Activated naive CD4-positive, alpha-beta T cell (primary cell): ENCODE measurements around the gene AUTS2.

ENCODE experiments used
- DNase-seq, 4 experiments: peaks; one replicate each; lab custom pipeline; 2025; lab: John Stamatoyannopoulos, UW

The AUTS2 gene

DNA sequence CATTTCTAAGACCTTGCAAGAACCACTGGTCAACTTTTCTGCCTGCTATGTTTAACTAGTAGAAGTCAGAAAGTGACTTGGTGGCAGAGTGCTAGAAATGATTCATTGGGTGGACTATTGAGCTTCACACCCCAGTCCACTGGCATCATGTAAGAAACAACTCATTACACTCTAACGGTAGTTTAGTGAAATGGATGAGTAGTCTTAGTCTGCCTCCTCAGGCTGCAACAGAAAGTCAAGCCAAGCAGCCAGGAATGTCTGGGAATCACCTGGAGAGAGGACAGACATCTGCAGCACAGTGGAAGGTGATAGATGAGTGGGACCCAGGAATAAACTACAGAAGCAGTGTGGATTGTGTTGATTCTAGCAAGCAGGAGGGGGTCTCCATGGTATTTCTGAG is 125.4 kb downstream of the AUTS2 start:
- no peak for DNase-seq

DNA sequence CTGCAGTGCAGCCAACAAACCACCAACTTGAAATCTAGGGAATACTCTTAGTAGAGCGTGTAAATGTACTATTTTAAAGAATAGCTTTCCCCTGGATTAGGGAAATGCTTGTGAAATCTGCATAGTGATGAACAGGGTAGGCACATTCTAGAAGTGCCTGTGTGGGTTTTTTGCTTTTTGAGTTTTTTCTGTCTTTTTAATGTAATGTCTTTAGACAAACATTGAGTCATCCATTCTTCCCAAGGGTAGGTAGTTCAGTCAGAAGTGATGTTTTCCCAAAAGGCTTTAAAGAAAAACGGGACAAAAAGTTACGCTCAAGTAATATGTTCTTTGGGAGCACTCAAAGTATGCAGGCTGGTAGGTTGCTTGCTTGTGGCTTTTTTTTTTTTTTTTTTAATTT is 130.0 kb downstream of the AUTS2 start:
- no peak for DNase-seq

DNA sequence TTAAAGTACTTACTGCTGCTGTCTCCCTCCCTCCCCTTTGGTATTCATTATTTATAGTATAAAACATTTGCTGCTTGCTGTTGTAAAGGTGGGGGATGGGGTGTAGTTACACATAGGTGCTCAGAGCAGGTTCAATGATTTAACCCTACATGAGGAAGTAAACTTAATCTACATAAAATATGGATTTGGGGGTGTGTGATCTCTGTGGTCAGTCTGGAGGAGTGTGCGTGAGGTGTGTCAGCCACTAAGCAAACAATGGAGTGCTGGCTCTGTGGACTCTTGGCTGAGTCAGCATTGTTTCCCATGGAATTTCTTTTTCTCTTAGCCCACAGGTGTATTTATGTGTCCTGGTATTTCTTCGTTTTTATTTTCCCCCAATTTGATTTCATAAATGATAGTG is 133.9 kb downstream of the AUTS2 start:
- DNase-seq: no peak

DNA sequence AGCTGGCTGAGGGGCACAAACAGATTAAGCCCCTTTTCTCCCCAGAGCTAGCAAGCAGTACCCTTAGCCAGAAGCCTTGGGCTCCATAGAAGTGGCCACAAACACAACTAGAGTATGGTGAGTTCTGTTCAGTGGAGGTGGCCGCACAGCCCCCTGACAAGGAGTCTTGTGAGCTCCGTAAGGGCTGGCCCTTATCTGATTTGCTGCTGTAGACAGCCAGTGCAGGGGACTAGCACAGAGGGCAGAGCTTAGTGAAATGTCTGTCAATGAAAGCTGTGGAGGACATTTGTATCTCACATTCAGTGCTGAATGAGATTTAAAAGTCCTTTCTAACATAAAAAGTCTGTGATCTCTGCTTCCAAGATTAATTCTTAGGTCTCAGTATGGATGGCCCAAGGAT is 137.3 kb downstream of the AUTS2 start:
- no peak for DNase-seq

DNA sequence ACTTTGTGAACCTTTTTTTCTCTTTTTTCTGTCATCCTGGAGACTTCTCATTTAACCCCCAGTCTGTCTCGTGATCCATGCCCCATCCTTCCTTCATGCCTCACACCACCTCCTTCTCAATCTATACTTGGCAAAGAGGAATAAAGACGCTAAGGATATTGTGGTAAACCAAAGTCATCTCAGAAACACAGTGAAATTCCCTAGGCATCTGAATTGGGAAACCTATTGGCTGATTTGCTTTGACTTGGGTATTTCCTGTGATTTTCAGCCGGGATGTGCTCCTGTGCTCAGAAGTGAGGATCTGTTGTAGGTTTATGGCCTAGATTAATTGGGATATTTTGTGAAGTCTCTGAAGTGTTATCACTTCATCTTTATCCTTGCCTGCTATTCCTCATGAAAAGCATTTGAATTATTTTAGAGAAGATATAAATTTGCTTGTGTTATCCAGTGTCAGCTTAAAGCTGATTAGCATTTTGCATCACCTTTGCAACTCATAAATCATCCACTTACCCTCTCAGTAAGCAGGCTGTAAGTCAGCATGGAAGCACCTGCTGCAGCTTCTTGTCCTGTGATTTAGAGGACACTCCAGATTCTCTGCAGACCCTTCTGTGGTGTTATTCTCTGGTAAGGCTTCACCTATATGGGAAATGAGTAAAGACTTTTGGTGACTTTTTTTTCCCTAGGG is 138.0 kb downstream of the AUTS2 start:
- no peak for DNase-seq

DNA sequence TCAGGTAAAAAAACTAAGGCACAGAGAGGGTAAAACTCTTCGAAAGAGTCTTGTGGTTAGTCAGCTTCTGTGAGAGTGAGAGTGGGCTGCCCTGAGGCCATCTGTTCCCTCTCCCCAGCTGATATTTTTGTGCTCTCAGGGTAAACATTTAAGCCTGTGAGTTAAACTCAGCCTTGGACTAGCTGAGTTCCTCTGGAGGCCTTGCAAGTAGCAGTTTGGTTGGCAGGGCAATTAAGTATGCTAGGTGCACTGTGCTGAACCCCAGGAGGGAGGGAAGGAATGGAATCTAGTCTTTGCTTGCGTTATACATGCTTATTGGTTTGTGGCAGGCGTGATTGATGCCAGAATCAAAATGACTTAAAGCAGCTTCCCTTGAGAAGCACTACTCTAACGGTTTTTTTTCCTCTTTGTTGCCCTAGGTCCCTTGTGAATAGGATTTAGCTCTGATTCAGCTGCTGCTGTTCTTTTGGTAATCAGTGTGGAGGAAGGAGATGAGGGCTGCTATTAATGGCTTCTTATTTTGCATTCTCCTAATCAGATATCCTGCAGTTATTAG is 140.2 kb downstream of the AUTS2 start:
- no peak for DNase-seq

DNA sequence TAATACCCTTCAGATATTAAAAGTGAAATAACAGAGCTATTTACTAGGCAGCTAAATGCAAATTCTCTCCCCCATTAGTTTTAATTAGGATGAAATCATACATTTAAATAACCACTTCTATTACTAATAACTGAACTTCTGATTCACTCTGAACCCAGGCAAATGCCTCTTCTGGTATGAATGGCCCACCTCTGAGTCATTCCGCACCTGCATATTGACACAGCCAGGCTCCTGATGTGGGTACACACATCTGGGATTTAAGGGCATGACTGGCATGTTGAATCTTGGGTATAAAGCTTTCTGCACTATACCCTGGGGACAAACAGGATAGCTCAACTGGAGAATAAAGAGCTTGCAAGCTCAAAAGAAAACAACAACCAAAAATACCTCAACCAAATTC is 140.9 kb downstream of the AUTS2 start:
- DNase-seq: no peak

DNA sequence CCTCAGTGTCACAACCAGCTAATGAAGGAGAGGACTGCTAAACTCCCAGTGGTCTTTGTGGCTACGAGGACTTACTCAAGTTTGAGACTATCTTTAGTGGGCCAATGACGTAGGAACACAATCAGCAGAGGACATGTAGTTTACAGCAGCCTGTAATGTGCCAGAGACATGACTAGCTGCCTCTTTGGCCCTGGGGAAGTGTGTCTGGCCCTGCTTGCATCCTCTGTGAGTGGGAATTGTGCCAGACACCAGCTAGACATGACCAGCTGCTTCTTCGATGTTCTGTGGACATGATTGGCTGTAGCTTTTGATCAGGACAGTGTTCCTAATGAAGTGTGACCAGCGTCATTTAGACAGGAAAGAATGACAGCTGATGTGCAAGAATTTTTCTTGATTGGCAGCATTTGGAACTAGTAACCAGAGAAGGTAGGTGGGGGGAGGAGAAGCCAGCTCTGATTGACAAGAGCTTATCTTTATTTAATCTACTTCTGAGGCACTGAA is 141.7 kb downstream of the AUTS2 start:
- no peak for DNase-seq

DNA sequence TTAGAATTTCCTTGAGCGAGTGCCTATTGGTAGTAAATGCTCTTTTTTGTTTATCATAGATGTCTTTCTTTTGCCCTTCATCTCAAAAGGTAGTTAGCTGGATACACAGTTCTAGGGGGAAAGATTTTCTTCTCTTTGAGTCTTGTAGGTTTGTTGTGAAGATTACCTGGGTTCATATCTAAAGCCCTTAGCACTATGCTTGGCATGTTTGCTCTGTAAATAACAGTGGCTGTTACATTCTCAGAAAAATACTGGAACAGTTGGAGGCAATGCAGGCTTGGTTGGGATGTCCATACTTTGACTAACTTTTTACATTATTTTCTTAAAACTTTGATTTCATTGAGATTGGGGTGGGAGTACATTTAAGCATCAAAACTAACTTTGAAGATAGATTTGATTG is 144.0 kb downstream of the AUTS2 start:
- no peak for DNase-seq

DNA sequence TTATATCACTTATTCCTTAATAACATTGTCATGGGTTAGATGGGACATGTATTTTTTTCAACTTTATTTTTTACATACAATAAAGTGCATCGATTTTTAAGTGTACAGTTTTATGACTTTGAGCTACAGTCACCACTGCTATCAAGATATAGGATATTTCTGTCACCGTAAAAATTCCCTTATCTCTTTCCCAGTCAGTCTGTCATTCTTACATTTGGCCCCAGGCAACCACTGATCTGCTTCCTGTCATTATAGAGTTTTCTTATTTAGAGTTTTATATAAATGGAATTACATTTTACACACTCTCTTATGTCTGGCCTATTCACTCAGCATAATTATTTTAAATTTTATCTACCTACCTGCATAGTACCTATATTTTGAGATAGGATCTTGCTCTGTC is 145.2 kb downstream of the AUTS2 start:
- no peak for DNase-seq

DNA sequence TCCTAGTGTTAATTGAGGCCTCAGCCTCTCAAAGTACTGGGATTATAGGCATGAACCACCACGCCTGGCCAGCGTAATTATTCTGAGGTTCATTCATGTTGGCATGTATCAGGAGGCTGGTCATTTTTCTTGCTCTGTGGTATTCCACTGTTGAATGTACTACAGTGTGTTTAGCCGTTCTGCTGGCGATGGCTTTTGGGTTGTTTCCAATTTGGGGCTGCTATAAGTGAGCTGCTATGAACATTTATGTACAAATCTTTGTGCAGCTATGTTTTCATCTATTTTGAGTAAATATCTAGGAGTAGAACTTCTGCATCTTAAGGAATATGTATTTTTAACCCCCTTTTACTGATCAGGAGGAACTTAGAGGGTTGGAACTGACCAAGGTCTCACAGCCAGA is 145.8 kb downstream of the AUTS2 start:
- DNase-seq: no peak

DNA sequence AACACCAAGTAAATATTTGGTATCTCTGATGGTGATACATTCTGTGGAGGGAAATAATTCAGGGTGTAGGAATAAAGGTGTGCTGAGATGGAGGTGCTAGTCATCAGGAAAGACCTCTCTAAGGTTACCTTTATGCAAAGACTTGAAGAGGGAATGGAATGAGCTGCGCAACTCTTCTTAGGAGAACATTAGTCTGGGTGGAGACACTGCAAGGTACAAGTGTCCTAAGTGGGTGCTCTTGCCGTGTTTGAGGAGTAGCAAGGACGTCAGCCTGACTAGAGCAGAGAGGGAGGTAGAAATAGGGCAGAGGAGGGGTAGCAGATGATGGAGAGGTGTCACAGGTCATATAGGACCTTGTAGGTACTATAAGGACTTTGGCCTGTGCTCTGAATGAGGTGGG is 148.1 kb downstream of the AUTS2 start:
- DNase-seq: no peak

DNA sequence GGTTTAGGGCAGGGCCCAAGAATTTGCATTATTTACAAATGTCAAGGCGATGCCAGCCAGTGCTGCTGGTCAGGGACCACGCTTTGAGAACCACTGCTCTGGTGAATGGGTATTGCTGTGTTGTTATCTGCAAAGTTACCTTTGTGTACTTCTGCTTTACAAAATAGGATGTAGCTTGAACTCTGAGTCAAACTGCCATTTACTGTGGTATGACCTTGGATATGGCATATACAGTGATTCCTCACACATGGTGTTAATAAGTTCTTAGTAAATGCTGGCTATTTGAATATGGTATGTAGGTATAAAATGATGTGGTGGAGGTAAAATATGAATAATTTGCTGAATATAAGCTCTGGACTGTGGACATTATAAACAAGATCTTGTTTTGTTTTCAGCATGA is 148.9 kb downstream of the AUTS2 start:
- DNase-seq: no peak

DNA sequence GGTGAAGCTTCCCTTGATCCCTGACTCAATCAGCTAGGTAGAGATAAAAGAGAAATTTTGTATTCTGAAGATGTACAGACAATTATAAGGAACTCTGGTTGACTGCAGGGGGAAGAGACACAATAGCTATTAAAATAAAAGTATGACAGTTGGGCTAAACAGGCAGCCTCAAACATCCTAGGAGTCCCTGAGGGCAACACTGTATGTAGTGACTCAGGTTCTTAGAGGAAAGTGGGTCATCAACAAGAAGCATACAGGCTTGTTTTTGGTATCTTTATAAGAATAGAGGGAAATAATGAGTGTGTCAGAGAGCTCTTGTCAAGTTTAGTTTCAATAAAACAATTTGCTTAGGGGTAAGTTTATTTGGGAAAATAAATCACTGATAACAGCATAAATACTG is 150.3 kb downstream of the AUTS2 start:
- no peak for DNase-seq

DNA sequence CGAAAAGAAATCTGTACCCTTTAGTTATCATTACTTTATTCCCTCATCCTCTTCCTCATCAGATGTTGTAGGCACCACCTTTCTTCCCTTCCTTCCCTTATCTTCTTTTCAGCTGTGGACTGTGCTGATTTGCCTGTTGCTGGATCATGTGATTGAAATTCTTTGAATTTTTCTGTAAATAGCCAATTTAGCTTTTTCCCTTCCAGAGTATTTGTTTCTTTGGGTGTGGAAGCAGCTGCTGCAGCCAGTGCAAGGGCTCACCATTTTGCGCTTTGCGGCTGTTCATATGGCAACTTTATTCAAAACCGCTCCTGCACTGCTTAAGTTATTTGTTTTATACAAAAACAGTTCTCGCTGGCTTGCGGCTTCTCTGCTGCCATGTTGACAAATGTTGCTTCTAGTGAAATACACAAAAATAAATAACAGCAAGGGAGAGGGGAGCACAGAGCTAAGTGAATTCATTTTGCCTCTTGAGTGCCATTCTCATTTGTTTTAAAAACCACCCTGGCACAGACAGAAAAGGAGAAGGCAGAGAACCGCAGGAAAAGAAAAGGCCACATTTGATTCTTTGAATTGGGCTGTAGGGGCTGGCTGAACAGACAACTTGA is 151.2 kb downstream of the AUTS2 start:
- DNase-seq: no peak

DNA sequence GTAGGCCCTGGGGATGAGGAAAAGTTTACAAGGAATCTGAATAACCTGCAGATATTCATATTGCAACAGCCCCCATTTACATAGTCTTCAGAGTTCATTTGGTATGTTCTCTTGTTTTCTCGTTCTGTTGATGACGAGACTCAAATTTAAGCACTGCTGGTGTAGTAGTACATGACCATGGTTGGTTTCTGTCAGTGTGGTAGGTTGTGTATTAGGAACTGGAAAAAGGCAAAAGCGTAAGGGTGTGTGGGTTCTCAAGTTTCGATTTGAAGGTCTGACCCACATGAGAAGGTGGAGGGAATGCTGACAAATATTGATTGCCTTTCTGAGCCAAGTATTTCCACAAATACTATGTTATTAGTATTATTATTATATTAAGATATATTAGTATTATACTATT is 151.7 kb downstream of the AUTS2 start:
- no peak for DNase-seq

DNA sequence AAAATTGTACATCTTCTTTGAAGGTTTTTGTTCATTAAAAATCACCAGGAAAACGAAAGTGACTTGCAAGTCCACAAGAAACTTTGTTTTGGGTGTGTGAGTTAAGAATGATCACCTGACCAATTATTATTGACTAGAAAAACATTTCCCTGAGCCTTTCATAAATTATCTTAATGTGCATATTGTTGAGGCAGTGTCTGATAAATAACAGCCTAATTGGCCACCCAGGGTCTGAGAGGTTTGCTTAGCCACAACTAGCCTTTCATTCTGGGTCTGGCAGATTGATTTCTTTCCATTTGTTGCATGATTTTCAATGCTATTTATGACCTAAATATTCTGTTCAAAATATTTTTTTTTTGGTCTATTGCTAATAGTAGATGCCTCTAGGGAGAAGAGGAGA is 152.8 kb downstream of the AUTS2 start:
- no peak for DNase-seq

DNA sequence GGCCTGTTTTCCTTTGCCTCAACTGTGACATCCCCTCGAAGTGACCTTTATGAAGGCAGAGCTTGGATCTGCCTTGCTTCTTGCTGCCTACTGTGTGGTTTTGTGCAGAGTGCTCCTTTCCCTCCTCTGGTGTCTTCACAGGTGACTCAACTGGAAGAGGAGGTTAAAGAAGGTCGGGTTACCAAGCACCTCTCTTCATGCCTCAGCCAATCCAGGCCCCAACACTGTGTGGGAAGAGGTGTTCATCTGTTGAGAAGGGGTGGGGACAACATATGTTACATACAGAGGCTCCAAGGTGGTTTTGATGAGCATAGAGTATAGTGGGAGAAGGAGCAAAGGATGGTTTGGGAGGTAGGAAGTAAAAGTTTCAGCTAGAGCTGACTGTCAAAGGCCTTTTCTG is 155.7 kb downstream of the AUTS2 start:
- DNase-seq: no peak

DNA sequence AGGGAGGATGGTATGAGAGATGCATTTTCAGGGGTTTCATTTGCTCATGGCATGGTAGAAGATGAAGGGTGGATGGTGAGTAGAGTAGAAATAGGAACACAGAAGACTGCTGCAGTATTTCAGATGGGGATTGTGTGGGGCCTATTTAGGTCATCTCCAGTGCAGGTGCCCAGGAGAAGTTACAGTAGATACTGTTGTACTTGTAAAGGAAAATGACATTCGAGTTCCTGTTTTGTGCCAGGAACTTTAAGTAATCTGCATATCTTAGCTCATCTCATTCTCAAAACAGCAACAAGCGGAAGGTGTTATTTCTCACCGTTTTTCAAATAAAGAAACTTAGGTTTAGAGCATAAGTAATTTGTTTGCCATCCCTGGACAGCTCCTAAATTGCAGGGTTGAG is 156.2 kb downstream of the AUTS2 start:
- no peak for DNase-seq

DNA sequence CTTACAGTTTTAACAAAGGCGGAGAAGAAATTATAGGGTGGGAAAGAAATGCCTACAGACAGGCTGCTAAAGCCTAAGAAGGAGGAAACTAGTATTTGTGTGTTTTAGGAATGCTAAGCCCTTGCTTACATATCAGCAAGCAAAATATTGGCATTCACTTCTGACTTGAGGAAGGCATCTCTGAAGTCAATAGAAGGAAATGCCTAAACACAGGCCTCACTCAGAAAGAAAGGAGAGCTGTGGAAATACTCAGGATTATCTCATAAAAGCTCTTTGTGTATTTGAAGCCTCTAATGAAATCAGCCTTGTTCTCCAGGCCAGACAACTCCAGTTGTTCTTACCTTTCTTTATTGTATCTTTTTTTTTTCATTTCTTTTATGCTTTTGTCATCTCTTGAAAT is 158.0 kb downstream of the AUTS2 start:
- DNase-seq: no peak

DNA sequence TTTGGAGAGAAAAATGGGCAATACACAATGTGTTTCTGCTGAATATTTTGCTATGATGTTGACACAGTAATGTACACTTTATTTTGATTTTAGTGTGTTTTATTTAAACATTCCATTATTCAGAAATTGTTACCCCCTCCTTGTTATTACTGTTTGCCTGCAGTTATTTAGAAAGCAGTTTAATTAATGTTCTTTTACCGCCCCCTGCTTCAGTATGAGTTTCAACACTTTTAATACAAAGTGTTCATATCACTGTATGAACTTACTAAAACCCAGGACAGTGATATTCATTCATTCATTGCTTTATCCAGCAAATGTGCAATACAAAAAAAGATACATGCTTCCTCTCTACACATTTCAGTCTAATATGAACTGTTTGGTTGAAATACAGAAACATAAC is 159.3 kb downstream of the AUTS2 start:
- no peak for DNase-seq

DNA sequence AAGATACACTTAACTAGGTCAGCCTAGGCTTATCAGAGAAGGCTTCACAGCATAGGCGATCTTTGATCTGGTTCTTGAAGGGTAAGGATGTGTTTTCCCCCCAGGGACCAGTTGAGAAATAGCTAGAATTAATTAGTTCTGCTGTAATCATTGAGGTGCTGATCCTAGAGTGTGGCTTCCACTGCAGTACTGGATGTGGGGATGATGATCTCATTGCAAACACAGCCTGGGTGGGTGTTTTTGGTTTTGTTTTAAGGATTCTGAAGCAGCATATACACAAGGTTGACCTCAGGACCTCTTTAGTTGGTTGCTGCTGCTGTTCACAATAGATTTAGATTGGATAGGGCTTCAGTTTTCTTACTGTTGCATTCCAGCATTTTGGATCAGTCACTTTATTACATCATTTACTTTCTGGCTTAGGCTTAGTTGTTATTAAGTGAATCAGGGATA is 159.7 kb downstream of the AUTS2 start:
- DNase-seq: no peak

DNA sequence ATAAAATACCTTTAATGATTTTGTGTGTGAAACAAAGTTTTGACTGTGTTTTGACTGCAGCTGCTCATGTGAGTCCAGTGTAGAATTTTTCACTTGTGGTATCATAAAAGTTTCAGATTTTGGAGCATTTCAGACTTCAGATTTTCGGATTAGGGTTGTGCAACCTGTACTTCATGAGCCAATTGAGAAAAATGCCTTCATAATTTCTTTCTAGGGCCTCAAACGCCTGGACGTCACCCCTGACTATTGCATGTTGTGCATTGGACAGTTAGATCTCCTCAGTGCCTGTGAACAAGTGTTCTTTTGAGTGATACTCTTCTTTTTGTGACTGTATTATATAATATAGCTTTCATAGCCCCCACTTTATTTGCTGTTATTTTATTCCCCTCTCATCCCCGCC is 161.1 kb downstream of the AUTS2 start:
- no peak for DNase-seq
